B cell (primary cell): ENCODE results near the gene CEP44. TPM values are rescaled to one million over a fixed set of nuclear protein-coding genes. Genes with fewer than 3 reads are reported as not detected.

Experiments used
- ATAC-seq: fragments of 200-7000 bp; cut with Tn5 transposase; one replicate; pipeline ENCODE4 v1.10.0; 2021; ENCODE audit warnings: low read depth, mild to moderate bottlenecking, moderate number of reproducible peaks, moderate library complexity
- CTCF ChIA-PET: fragments of 350-600 bp; sonication (Branson Sonifier 250); formaldehyde crosslinking; loops from one replicate; lab custom pipeline; 2021; ENCODE audit warnings: antibody characterized with exemption, inconsistent platforms; lab: Charles Lee
- POLR2A ChIA-PET: fragments of 350-600 bp; sonication (Branson Sonifier 250); formaldehyde crosslinking; loops from one replicate; lab custom pipeline; 2021; ENCODE audit warnings: antibody characterized with exemption; lab: Charles Lee
- DNase-seq: peaks from one replicate; pipeline ENCODE4 v3.0.0; 2013
- H2AFZ ChIP-seq: 2 replicates; pipeline ENCODE4 v1.6.1; 2012; ENCODE audit warnings: mild to moderate bottlenecking, low read depth, low read length; ENCODE audit not compliant: insufficient read depth, poor library complexity, severe bottlenecking
- H3K27ac ChIP-seq, 2 donors: 1 replicate in 1 of 2; 2 replicates in 1 of 2; pipeline ENCODE4 v1.5.1; 2012 to 2013; ENCODE audit warnings: low read length in 2 of 2, mild to moderate bottlenecking in 2 of 2, moderate library complexity in 1 of 2
- H3K27me3 ChIP-seq, 4 experiments: fragments of 200-600 bp in 1 of 4; sonication (generic) in 1 of 4; replicated peaks in 1 of 4; 1 replicate in 2 of 4; 2 replicates in 2 of 4; pipeline versions ENCODE4 v1.6.1 to v1.7.0; 2013 to 2016; ENCODE audit warnings: low read length in 3 of 4, mild to moderate bottlenecking in 2 of 4, mixed read lengths in 1 of 4, moderate library complexity in 1 of 4; ENCODE audit not compliant: insufficient read depth in 4 of 4, control insufficient read depth in 3 of 4; ENCODE audit errors: control extremely low read depth in 1 of 4
- H3K36me3 ChIP-seq, 2 experiments: replicated peaks in 1 of 2; 1 replicate in 1 of 2; 2 replicates in 1 of 2; pipeline versions ENCODE4 v1.6.1 to v1.7.1; 2013; ENCODE audit warnings: low read length in 1 of 2; ENCODE audit not compliant: insufficient read depth in 2 of 2, control insufficient read depth in 1 of 2; ENCODE audit errors: control extremely low read depth in 1 of 2, extremely low read depth in 1 of 2
- H3K4me1 ChIP-seq, 2 donors: fragments of 200-600 bp in 1 of 2; sonication (generic) in 1 of 2; 1 replicate in 1 of 2; 2 replicates in 1 of 2; pipeline versions ENCODE4 v1.5.1 to v1.6.1; 2013 to 2017; ENCODE audit warnings: low read length in 2 of 2; ENCODE audit not compliant: control insufficient read depth in 2 of 2, insufficient read depth in 2 of 2
- H3K4me2 ChIP-seq: replicated peaks from 2 replicates; pipeline ENCODE3; 2012; ENCODE audit warnings: mild to moderate bottlenecking, low read depth, low read length; ENCODE audit not compliant: poor library complexity, severe bottlenecking
- H3K4me3 ChIP-seq, 5 experiments: fragments of 200-600 bp in 1 of 5; sonication (generic) in 1 of 5; 1 replicate in 3 of 5; 2 replicates in 2 of 5; pipeline versions ENCODE4 v1.5.1 to v1.7.0; 2011 to 2016; ENCODE audit warnings: low read length in 4 of 5, mild to moderate bottlenecking in 4 of 5, low read depth in 2 of 5, control low read depth in 1 of 5, moderate library complexity in 1 of 5; ENCODE audit not compliant: insufficient read depth in 1 of 5; ENCODE audit errors: control extremely low read depth in 1 of 5, extremely low read depth in 1 of 5
- H3K79me2 ChIP-seq: fragments of 200-600 bp; sonication (generic); one replicate; pipeline ENCODE4 v1.6.0; 2016; ENCODE audit warnings: low read length; ENCODE audit not compliant: control insufficient read depth, insufficient read depth
- H3K9ac ChIP-seq: fragments of 200-600 bp; sonication (generic); 2 replicates; pipeline ENCODE4 v1.6.1; 2017; ENCODE audit warnings: mild to moderate bottlenecking, low read length, moderate library complexity
- H3K9me3 ChIP-seq, 3 donors: one replicate each; pipeline versions ENCODE4 v1.6.1 to v1.7.1; 2013; ENCODE audit warnings: low read length in 2 of 3; ENCODE audit not compliant: control insufficient read depth in 2 of 3, insufficient read depth in 1 of 3; ENCODE audit errors: control extremely low read depth in 1 of 3
- H4K20me1 ChIP-seq: 2 replicates; pipeline ENCODE4 v1.6.0; 2012; ENCODE audit warnings: mild to moderate bottlenecking, low read length; ENCODE audit not compliant: insufficient read depth, control insufficient read depth, poor library complexity, severe bottlenecking
- H3K27ac Mint-ChIP-seq: one replicate; pipeline ENCODE4 v1.8.0; 2021; ENCODE audit warnings: mixed read lengths
- H3K27me3 Mint-ChIP-seq: one replicate; pipeline ENCODE4 v1.8.0; 2021; ENCODE audit warnings: mixed read lengths
- H3K4me1 Mint-ChIP-seq: one replicate; pipeline ENCODE4 v1.8.0; 2021; ENCODE audit warnings: mixed read lengths
- H3K4me3 Mint-ChIP-seq: one replicate; pipeline ENCODE4 v1.8.0; 2021; ENCODE audit warnings: mixed read lengths
- H3K9me3 Mint-ChIP-seq: one replicate; pipeline ENCODE4 v1.8.0; 2022; ENCODE audit warnings: mixed read lengths; ENCODE audit not compliant: insufficient read depth
- EZH2 ChIP-seq: IDR thresholded peaks from 2 replicates; pipeline ENCODE4 v1.6.1; 2012; ENCODE audit warnings: borderline replicate concordance, low read depth, mild to moderate bottlenecking, moderate library complexity, low read length; ENCODE audit not compliant: insufficient read depth, poor library complexity, severe bottlenecking
- WGBS: methylation state at CpG from one replicate; pipeline ENCODE4 v1.1.5; 2013; ENCODE audit warnings: missing lambda C conversion rate; ENCODE audit not compliant: insufficient coverage; 5-methylcytosine and 5-hydroxymethylcytosine counted together
- intact Hi-C: fragments of 100-400 bp; cut with micrococcal nuclease; formaldehyde crosslinking; loops from one replicate; pipeline ENCODE4 v1.10.0; 2022
- polyA plus RNA-seq: library from polyadenylated mRNA; depleted of rRNA; stranded (reverse); fragments of >200 nt; gene quantifications from 2 replicates; pipeline ENCODE4 v1.2.3, GENCODE V29; 2012
- total RNA-seq, 2 donors: library from RNA; stranded (reverse); fragments of 120-200 nt in 1 of 2; gene quantifications; 1 replicate in 1 of 2; 2 replicates in 1 of 2; pipeline versions ENCODE4 v1.2.3 to v1.2.4, GENCODE V29; 2013 to 2022
- TF ChIP-seq, protein P1 (sequence below): fragments of 200-600 bp; IDR thresholded peaks from one replicate; pipeline ENCODE4 v1.8.0; 2022; ENCODE audit warnings: antibody characterized with exemption, mild to moderate bottlenecking

CEP44 gene
- total and polyA plus RNA-seq, 2 donors (not counting 1 experiment from before 2014, with no cell fraction given), result 3.5 to 25.2 TPM

DNA sequence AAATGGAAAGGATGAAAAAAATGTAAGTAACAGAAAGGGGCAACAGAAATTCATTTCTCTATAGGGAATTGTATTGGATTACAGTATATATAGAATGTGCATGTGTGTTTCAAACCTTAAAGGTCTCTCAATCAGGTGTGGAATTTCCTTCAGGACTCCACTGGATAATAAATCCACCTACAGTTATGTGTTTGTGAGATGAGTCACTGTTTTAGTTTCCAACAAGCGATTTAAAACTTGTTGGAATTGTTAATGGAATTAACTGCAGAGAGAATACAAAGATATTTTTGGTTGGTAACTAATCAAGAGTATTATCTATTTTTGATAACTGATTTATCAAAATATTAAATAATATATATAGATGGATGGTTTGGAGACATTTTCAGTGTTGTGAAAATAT, 32.8 kb downstream of the CEP44 start:
- POLR2A ChIA-PET, result no interaction called here
- H3K9me3 ChIP-seq, result no peaks in the 10 kb centered on the region
- H3K4me3 Mint-ChIP-seq, result no peak overlapping the region
- no peaks in the 10 kb centered on the region for H3K4me1 ChIP-seq
- no peak for DNase-seq
- H2AFZ ChIP-seq, result no peak overlapping the region
- no peaks in the 10 kb centered on the region for H3K9me3 Mint-ChIP-seq
- H3K4me3 ChIP-seq, result no peak overlapping the region
- no peak overlapping the region for H3K27ac ChIP-seq
- TF ChIP-seq EZH2, result no peak
- TF ChIP-seq, protein P1, sequence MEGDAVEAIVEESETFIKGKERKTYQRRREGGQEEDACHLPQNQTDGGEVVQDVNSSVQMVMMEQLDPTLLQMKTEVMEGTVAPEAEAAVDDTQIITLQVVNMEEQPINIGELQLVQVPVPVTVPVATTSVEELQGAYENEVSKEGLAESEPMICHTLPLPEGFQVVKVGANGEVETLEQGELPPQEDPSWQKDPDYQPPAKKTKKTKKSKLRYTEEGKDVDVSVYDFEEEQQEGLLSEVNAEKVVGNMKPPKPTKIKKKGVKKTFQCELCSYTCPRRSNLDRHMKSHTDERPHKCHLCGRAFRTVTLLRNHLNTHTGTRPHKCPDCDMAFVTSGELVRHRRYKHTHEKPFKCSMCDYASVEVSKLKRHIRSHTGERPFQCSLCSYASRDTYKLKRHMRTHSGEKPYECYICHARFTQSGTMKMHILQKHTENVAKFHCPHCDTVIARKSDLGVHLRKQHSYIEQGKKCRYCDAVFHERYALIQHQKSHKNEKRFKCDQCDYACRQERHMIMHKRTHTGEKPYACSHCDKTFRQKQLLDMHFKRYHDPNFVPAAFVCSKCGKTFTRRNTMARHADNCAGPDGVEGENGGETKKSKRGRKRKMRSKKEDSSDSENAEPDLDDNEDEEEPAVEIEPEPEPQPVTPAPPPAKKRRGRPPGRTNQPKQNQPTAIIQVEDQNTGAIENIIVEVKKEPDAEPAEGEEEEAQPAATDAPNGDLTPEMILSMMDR, result no peak
- H3K4me1 Mint-ChIP-seq, result no peaks in the 10 kb centered on the region
- peaks cover 6 to 19% of the 10 kb centered on the region in 2 experiments for H3K36me3 ChIP-seq
- ATAC-seq, result no peak
- H3K27me3 Mint-ChIP-seq, result no peaks in the 10 kb centered on the region
- intact Hi-C loops, result no loop called here
- no peaks in the 10 kb centered on the region for H3K79me2 ChIP-seq
- no peaks in the 10 kb centered on the region for H3K27me3 ChIP-seq
- H4K20me1 ChIP-seq, result no peaks in the 10 kb centered on the region
- H3K27ac Mint-ChIP-seq, result no peak overlapping the region
- CTCF ChIA-PET, result interaction anchor here (0.9 kb wide), 1 partner anchor 998 kb away, joined by 3 read pairs; no protein-coding TSS in a partner anchor
- no peak overlapping the region for H3K9ac ChIP-seq
- no peak overlapping the region for H3K4me2 ChIP-seq
- no CpG with 5 or more reads among the region's 1 CpG for WGBS

DNA sequence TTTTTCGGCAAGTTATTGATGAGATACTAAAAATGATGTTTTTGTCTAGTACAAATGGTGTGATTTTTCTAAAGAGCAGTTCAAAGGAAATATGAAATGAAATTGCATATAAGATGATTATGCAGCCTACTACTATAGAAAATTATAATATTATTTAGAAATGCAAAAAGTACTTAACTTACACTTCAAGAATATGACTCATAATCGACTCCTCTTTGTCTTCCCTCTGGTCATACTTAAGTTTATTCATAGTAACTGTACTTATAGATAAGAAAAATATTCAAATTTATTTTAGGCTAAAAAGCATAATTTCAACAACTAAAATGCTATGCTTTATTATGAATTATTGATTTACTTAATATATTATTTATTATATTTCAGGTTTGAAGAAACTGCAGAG, 33.2 kb downstream of the CEP44 start:
- Histone ChIP-seq H3K36me3 (peaks cover 6 to 19% of the 10 kb centered on the region in 2 experiments), H3K9me3 (no peaks in the 10 kb centered on the region), H3K27me3 (no peaks in the 10 kb centered on the region), H3K4me3 (no peak overlapping the region), H3K27ac (no peak overlapping the region), H3K79me2 (no peaks in the 10 kb centered on the region), H4K20me1 (no peaks in the 10 kb centered on the region), H3K9ac (no peak overlapping the region), H3K4me1 (no peaks in the 10 kb centered on the region), H3K4me2 (no peak overlapping the region), H2AFZ (no peak overlapping the region)
- no peaks in the 10 kb centered on the region for H3K4me1 Mint-ChIP-seq
- WGBS, result no CpG with 5 or more reads among the region's 2 CpGs
- H3K9me3 Mint-ChIP-seq, result no peaks in the 10 kb centered on the region
- no peak for ATAC-seq
- ChIA-PET CTCF (no interaction called here), POLR2A (no interaction called here)
- H3K27me3 Mint-ChIP-seq, result no peaks in the 10 kb centered on the region
- DNase-seq, result no peak
- H3K27ac Mint-ChIP-seq, result no peak overlapping the region
- no peak overlapping the region for H3K4me3 Mint-ChIP-seq
- no peak for TF ChIP-seq EZH2
- TF ChIP-seq, protein P1, result no peak
- intact Hi-C loops, result no loop called here
